NCI-H146 (cell line): ENCODE measurements around the gene IL10RB.
A peak's percentile ranks its signal among the peaks of the same experiment; 100 is the strongest.
"Not testable (repeated sequence)": the region's sequence is repeated elsewhere in the genome, so short reads cannot be mapped to it uniquely, and the experiment has no call there.

ENCODE experiments used
- DNase-seq: peaks from one replicate; lab custom pipeline; 2025; lab: John Stamatoyannopoulos, UW

IL10RB gene

GRCh38 chr21:33266050-33266788 lies at the start of gene IL10RB:
Gene IL10RB, plus strand, starts transcription at chr21:33266367. Its CDS starts 99 bp downstream, at chr21:33266466.
- DNase-seq = peak; percentile 63

GRCh38 chr21:33217138-33217520 lies 49.0 kb upstream of the IL10RB start:
- DNase-seq = no peak

GRCh38 chr21:33219300-33219699 lies 46.9 kb upstream of the IL10RB start:
- DNase-seq = no peak

GRCh38 chr21:33219954-33220353 lies 46.2 kb upstream of the IL10RB start:
- no peak for DNase-seq

- not testable (repeated sequence) for DNase-seq
Observed at GRCh38 chr21:33225376-33225775, 40.8 kb upstream of the IL10RB start.

GRCh38 chr21:33228455-33228854 lies 37.7 kb upstream of the IL10RB start:
- no peak for DNase-seq

- peak; percentile 26 for DNase-seq
Observed at GRCh38 chr21:33229099-33229783, 36.9 kb upstream of the IL10RB start.

- DNase-seq = peak; percentile 70
Observed at GRCh38 chr21:33229784-33230544, 36.2 kb upstream of the IL10RB start, which contains the start of gene IFNAR2. Gene IFNAR2, plus strand, starts transcription at chr21:33229938. Its CDS starts 11,985 bp downstream, at chr21:33241923.

- peak; percentile 32 for DNase-seq
Observed at GRCh38 chr21:33230545-33231324, 35.4 kb upstream of the IL10RB start.

- no peak for DNase-seq
Observed at GRCh38 chr21:33231526-33231925, 34.6 kb upstream of the IL10RB start.

GRCh38 chr21:33232291-33233034 lies 33.7 kb upstream of the IL10RB start:
- no peak for DNase-seq

- DNase-seq = no peak
Observed at GRCh38 chr21:33234635-33235520, 31.3 kb upstream of the IL10RB start.

GRCh38 chr21:33236013-33236686 lies 30.0 kb upstream of the IL10RB start:
- DNase-seq = no peak

- DNase-seq = no peak
Observed at GRCh38 chr21:33236766-33237165, 29.4 kb upstream of the IL10RB start.

- DNase-seq = no peak
Observed at GRCh38 chr21:33237486-33237885, 28.7 kb upstream of the IL10RB start.

- no peak for DNase-seq
Observed at GRCh38 chr21:33238146-33238545, 28.0 kb upstream of the IL10RB start.

- no peak for DNase-seq
Observed at GRCh38 chr21:33238565-33239255, 27.5 kb upstream of the IL10RB start.

- not testable (repeated sequence) for DNase-seq
Observed at GRCh38 chr21:33239559-33240127, 26.5 kb upstream of the IL10RB start.

GRCh38 chr21:33240404-33240803 lies 25.8 kb upstream of the IL10RB start:
- no peak for DNase-seq
